ENCODE measurements around the gene ZNF17. TPM values are rescaled to one million over a fixed set of nuclear protein-coding genes. Genes with fewer than 3 reads are reported as not detected.

ZNF17 gene
- total RNA-seq: 9.1 and 9.5 TPM in 2 replicates

DNA sequence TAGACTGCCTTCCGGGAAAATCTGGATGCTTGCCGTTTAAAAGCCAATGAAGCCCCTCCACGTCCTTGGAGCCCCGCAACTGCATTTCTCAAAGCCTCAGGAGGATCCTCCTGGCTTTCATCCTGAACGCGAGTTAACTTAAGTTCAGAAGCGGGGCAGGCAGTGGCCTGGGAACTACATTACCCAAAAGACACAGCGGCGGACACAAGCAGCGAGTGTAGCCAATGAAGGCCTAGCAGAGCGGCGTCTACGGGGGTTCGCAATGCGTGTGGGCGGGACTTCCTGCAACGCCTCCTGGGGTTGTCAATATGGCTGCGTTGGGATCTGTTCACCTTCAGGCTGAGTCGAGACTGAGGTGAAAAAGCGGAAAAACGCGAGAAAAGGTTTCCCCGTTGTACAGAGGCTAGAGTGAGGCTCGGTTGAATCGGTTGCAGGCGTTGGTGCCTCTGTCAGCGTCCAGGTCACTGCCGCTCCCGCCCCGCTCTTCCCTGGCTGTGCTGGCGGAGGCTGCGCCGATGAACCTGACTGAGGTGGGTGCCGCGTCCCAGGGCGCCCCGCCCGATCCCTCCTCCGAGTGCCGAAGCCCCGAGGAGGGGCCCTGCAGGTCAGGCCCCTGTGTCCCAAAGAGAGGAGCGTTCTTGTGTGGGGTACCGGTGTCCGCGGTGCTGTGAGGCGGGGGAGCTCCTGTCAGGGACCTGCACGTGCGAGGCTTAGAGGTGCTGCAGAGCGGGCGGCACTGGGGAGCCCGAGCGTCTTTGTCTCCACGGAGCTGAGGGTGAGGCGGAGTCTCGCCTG lies at the start of gene ZNF17:
Gene ZNF17, plus strand, starts transcription at position 285 of the 795 bp plus-strand sequence. CDS start 2,455 bp downstream, outside the sequence.

DNA sequence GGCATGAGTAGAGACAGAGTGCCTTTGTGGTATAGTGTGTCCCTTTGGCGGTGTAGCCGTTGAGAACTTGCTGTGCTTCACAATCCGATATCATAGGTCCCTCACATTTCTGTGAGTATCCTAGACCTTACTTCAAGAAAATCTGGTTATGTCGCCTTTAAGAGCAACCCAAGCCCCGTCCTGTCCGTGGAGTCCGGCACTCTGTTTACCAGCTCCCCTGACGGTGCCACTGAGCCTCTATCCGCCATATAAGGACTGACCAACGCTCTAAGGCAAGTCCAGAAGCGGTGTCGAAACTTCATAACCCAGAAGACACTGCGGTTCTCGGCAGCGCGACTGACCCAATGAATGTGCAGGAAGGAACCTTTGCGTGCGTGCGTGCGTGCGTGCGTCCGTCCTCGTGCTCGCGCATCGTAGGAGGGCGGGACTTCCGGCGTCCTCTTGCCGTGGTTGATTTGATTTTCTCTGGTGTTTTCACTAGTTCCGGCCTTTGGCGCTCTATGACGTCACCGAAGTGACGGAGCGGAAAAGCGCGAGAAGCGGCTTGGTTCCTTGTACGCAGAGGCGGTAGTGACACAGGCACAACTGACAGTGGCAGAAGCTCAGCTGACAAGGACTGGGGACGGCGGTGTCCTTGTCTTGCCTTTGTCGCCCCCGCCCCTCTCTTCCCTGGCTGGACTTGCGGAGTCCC lies 47.8 kb upstream of the ZNF17 start, which contains the start of the genes TRAPPC2B and ZNF547:
Gene TRAPPC2B, plus strand, starts transcription at position 555 of the 691 bp plus-strand sequence. CDS start 1,283 bp downstream, outside the sequence.
Gene ZNF547, plus strand, starts transcription at position 555 of the 691 bp plus-strand sequence. CDS start 5,005 bp downstream, outside the sequence.

DNA sequence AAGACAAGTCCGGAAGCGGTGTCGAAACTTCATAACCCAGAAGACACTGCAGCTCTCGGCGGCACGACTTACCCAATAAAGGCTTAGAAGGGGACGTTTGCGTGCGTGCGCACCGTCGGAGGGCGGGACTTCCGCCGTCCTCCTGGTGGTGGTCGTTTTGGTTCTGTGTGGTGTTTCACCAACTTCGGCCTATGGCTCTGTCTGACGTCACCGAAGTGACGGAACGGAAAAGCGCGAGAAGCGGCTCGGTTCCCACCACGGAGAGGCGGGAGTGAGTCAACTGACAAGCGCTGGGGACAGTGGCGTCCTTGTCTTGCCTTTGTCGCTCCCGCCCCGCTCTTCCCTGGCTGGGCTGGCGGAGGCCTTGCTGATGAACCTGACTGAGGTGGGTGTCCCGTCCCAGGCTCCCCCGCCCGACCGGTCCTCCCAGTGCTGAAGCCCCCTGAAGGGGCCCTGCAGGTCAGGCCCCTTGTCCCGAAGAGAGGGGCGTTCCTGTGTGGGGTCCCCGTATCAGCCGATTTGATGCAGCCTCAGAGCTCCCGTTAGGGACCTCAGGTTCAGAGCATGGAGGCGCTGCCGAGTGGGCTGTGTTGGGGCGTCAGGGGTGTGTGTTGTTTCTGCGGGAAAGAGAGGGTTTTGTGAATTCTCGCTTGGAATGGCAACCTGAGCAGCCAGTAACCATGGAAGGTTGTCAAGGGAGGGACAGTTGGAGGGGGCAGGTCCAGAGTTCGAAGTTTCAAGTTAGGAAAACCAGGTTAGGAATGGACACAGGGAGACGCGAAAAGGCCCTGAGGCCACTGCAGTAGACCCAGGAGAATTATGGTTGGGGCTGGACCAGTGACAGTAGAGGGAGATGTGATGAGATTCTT lies 21.0 kb upstream of the ZNF17 start, which contains the start of gene ZNF548:
Gene ZNF548, plus strand, starts transcription at position 125 of the 869 bp plus-strand sequence. Its CDS starts 246 bp downstream, at position 371.

DNA sequence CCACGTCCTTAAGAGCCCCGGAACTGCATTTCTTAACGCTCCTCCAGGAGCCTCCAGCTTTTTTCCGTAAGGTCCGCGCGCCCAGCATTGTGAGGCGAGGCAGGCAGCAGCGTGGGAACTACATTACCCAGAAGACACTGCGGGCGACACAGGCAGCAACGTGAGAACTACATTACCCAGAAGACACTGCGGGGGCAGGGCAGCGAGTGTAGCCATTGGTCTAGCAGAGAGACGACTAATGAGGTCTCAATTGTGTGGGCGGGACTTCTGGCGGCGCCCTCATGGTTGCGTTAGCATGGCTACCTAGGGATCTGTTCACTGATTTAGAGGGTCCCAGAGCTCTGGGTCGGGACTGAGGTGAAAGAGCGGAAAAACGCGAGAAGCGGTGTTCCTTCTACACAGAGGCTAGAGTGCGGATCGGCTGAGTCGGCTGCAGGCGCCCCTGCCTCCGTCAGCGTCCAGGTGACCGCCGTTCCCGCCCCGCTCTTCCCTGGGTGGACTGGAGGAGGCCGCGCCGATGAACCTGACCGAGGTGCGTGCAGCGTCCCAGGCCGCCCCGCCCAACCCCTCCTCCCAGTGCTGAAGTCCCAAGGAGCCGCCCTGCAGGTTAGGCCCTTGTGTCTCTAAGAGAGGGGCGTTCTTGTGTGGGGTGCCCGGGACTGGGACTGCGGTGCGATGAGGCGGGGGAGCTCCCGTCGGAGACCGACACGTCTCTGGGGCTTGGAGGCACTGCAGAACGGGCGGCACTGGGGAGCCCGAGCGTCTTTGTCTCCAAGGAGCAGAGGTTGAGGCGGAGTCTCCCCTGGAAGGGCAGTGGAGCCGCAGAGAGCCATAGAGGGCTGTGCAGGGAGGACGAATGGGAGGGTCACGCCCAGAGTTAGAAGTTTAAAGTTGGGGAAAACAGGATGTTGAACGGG lies 24.4 kb downstream of the ZNF17 start, which contains the start of gene ZNF749:
Gene ZNF749, plus strand, starts transcription at position 264 of the 917 bp plus-strand sequence. Its CDS starts 254 bp downstream, at position 518.

Other genes starting within 250 kb of the ZNF17 start
- gene DUXA, start 243.7 kb upstream of the ZNF17 start, total RNA-seq: not detected in 2 replicates
- gene ZNF264, start 219.7 kb upstream of the ZNF17 start, total RNA-seq: 23.8 and 29.5 TPM in 2 replicates
- 0.27 and 0.66 TPM in 2 replicates for gene AURKC, start 180.1 kb upstream of the ZNF17 start, total RNA-seq
- gene ZNF805, start 170.5 kb upstream of the ZNF17 start, total RNA-seq: 20.1 and 30.9 TPM in 2 replicates
- gene ZNF460, start 130.7 kb upstream of the ZNF17 start, total RNA-seq: 49.9 and 84.8 TPM in 2 replicates
- gene ZNF543, start 90.7 kb upstream of the ZNF17 start, total RNA-seq: 7.9 and 10.7 TPM in 2 replicates
- 7.6 and 8.9 TPM in 2 replicates for gene ZNF304, start 59.9 kb upstream of the ZNF17 start, total RNA-seq
- 6.5 and 8.8 TPM in 2 replicates for gene TRAPPC2B, start 47.6 kb upstream of the ZNF17 start, total RNA-seq
- 3.6 and 3.7 TPM in 2 replicates for gene ZNF547, start 47.6 kb upstream of the ZNF17 start, total RNA-seq
- 12.1 and 18.9 TPM in 2 replicates for gene ZNF548, start 21.3 kb upstream of the ZNF17 start, total RNA-seq
- 10.7 and 13.4 TPM in 2 replicates for gene ZNF749, start 24.2 kb downstream of the ZNF17 start, total RNA-seq
- 0.18 and 0.56 TPM in 2 replicates for gene VN1R1, start 46.0 kb downstream of the ZNF17 start, total RNA-seq
- gene ZNF772, start 66.4 kb downstream of the ZNF17 start, total RNA-seq: 10.2 and 18.1 TPM in 2 replicates
- 7.1 and 9.7 TPM in 2 replicates for gene ZNF419, start 76.6 kb downstream of the ZNF17 start, total RNA-seq
- gene ZNF773, start 88.8 kb downstream of the ZNF17 start, total RNA-seq: 5.8 and 9.9 TPM in 2 replicates
- gene ZNF549, start 116.2 kb downstream of the ZNF17 start, total RNA-seq: 3.5 and 4.7 TPM in 2 replicates
- 4.9 and 7.2 TPM in 2 replicates for gene ZNF550, start 148.7 kb downstream of the ZNF17 start, total RNA-seq
- 3.8 TPM in 2 replicates for gene ZNF416, start 167.8 kb downstream of the ZNF17 start, total RNA-seq
- 1.1 and 5.5 TPM in 2 replicates for gene ZIK1, start 173.0 kb downstream of the ZNF17 start, total RNA-seq
- 3.3 and 3.7 TPM in 2 replicates for gene ZNF530, start 188.7 kb downstream of the ZNF17 start, total RNA-seq
- 13.9 and 16.3 TPM in 2 replicates for gene ZNF134, start 203.1 kb downstream of the ZNF17 start, total RNA-seq
- gene ZNF211, start 222.0 kb downstream of the ZNF17 start, total RNA-seq: 8.7 and 12.0 TPM in 2 replicates